GM19395 (cell line): ENCODE measurements around the gene PRKAR1B.

Source experiments
- ATAC-seq: cut with Tn5 transposase; IDR thresholded peaks from one replicate; pipeline ENCODE4 v1.9.1; 2021; ENCODE audit warnings: mild to moderate bottlenecking, moderate library complexity; ENCODE audit not compliant: unreplicated experiment

The PRKAR1B gene

GRCh38 chr7:727104-727805, at the start of gene PRKAR1B:
TSS of gene PRKAR1B (minus strand) at chr7:727281. CDS start at chr7:711505, 15,776 bp downstream.
- peak; percentile 38 for ATAC-seq

- no peak for ATAC-seq
Measured at GRCh38 chr7:776381-776780, 49.3 kb upstream of the PRKAR1B start.

GRCh38 chr7:774161-775109, 47.4 kb upstream of the PRKAR1B start:
- ATAC-seq, result no peak

GRCh38 chr7:773622-773915, 46.5 kb upstream of the PRKAR1B start:
- no peak for ATAC-seq

- no peak for ATAC-seq
Measured at GRCh38 chr7:772861-773621, 46.0 kb upstream of the PRKAR1B start.

- no peak for ATAC-seq
Measured at GRCh38 chr7:772392-772791, 45.3 kb upstream of the PRKAR1B start.

GRCh38 chr7:772005-772294, 44.9 kb upstream of the PRKAR1B start:
- ATAC-seq, result no peak

GRCh38 chr7:771234-772004, 44.3 kb upstream of the PRKAR1B start:
- no peak for ATAC-seq

- ATAC-seq, result no peak
Measured at GRCh38 chr7:770741-771166, 43.7 kb upstream of the PRKAR1B start.

GRCh38 chr7:770336-770735, 43.3 kb upstream of the PRKAR1B start:
- no peak for ATAC-seq

- no peak for ATAC-seq
Measured at GRCh38 chr7:768881-769504, 41.9 kb upstream of the PRKAR1B start.

- ATAC-seq, result peak; percentile 66
Measured at GRCh38 chr7:767941-768731, 41.1 kb upstream of the PRKAR1B start.

- ATAC-seq, result peak; percentile 43
Measured at GRCh38 chr7:767580-767940, 40.5 kb upstream of the PRKAR1B start.

GRCh38 chr7:765383-765782, 38.3 kb upstream of the PRKAR1B start:
- ATAC-seq, result no peak

GRCh38 chr7:763762-764161, 36.7 kb upstream of the PRKAR1B start:
- ATAC-seq, result no peak

GRCh38 chr7:762885-763284, 35.8 kb upstream of the PRKAR1B start:
- ATAC-seq, result no peak

- ATAC-seq, result no peak
Measured at GRCh38 chr7:761631-762030, 34.5 kb upstream of the PRKAR1B start.

GRCh38 chr7:761101-761500, 34.0 kb upstream of the PRKAR1B start:
- ATAC-seq, result no peak

GRCh38 chr7:760006-760405, 32.9 kb upstream of the PRKAR1B start:
- no peak for ATAC-seq

GRCh38 chr7:759569-759968, 32.5 kb upstream of the PRKAR1B start:
- ATAC-seq, result no peak
